Measurements from ENCODE around the gene ZNF513.
A peak's percentile ranks its signal among the peaks of the same experiment; 100 is the strongest.

The ZNF513 gene

GRCh38 chr2:27335311-27335710 is 45.2 kb downstream of the ZNF513 start:
- H3K4me3 ChIP-seq (ENCODE audit: low read depth in 1 of 2, low read length in 2 of 2): no peak overlapping the region

More at GRCh38 chr2:27335311-27335710, 45.2 kb downstream of the ZNF513 start:
- H3K4me1 ChIP-seq (ENCODE audit: insufficient read depth, low read length): no peaks in the 10 kb centered on the region
- H4K20me1 ChIP-seq (ENCODE audit: insufficient read depth, low read length): no peaks in the 10 kb centered on the region; the same call in 1 of the 2 replicates
- no peak overlapping the region for H3K27ac ChIP-seq (ENCODE audit: low read length)
- no peaks in the 10 kb centered on the region for H3K79me2 ChIP-seq (ENCODE audit: insufficient read depth, low read length)
- no peak overlapping the region for H2AFZ ChIP-seq (ENCODE audit: low read depth, low read length)
- peaks cover 83% of the 10 kb centered on the region for H3K36me3 ChIP-seq (ENCODE audit: insufficient read depth, low read length)
- ATAC-seq (ENCODE audit: insufficient read depth, low read depth) (peak; percentile 15; the same call in 1 of the 3 replicates), DNase-seq (no peak)
- H3K4me2 ChIP-seq (ENCODE audit: insufficient read depth, low read length): no peak overlapping the region
- no peaks in the 10 kb centered on the region for H3K27me3 ChIP-seq (ENCODE audit: insufficient read depth, low read length, poor library complexity)
- H3K9me3 ChIP-seq (ENCODE audit: insufficient read depth, low read length, severe bottlenecking): no peaks in the 10 kb centered on the region
- H3K9ac ChIP-seq (ENCODE audit: low read depth, low read length): no peak overlapping the region
- TF ChIP-seq EZH2 (IDR thresholded peaks at IDR 0.05; ENCODE audit: borderline replicate concordance, low read depth, low read length, severe bottlenecking) (no peak), CTCF (IDR thresholded peaks at IDR 0.05; ENCODE audit: borderline replicate concordance, extremely low read depth, low read length, poor library complexity, severe bottlenecking) (no peak)

Measured in DND-41 (cell line).